MCF 10A (cell line): ENCODE data around the gene UBXN2A. TPM values are rescaled to one million over a fixed set of nuclear protein-coding genes. Genes with fewer than 3 reads are reported as not detected.
"Not testable (repeated sequence)": the region's sequence is repeated elsewhere in the genome, so short reads cannot be mapped to it uniquely, and the experiment has no call there.

Experiments
- BruUV-seq: library from RNA; stranded (reverse); fragments of 400-500 nt; replicated peaks from 2 replicates; lab custom pipeline; 2021; lab: Mats Ljungman, UMichigan
- CTCF ChIA-PET: fragments of 300-600 bp; sonication (Branson Sonifier 250); formaldehyde crosslinking; extraction: SDS; loops from one replicate; lab custom pipeline; 2021; ENCODE audit warnings: antibody characterized with exemption, inconsistent platforms; lab: Yijun Ruan, JAX
- POLR2A ChIA-PET: fragments of 300-600, 350-650 bp; sonication (Branson Sonifier 250); formaldehyde crosslinking; extraction: SDS; loops from one replicate; lab custom pipeline; 2020; ENCODE audit warnings: antibody characterized with exemption, inconsistent platforms; lab: Yijun Ruan, JAX
- DNase-seq: peaks from one replicate; pipeline ENCODE4 v3.0.0-alpha.2; 2018; ENCODE audit not compliant: unreplicated experiment
- H3K27ac Mint-ChIP-seq: one replicate; pipeline ENCODE4 v1.8.0; 2022; ENCODE audit warnings: mild to moderate bottlenecking, low read depth, mixed read lengths; ENCODE audit not compliant: unreplicated experiment
- H3K27me3 Mint-ChIP-seq: one replicate; pipeline ENCODE4 v1.8.0; 2022; ENCODE audit warnings: mixed read lengths; ENCODE audit not compliant: insufficient read depth, unreplicated experiment
- H3K36me3 Mint-ChIP-seq: one replicate; pipeline ENCODE4 v1.8.0; 2022; ENCODE audit warnings: mild to moderate bottlenecking, moderate library complexity, mixed read lengths; ENCODE audit not compliant: insufficient read depth, unreplicated experiment
- H3K4me1 Mint-ChIP-seq: one replicate; pipeline ENCODE4 v1.8.0; 2022; ENCODE audit warnings: mixed read lengths; ENCODE audit not compliant: insufficient read depth, unreplicated experiment
- H3K4me3 Mint-ChIP-seq: one replicate; pipeline ENCODE4 v1.8.0; 2022; ENCODE audit warnings: mild to moderate bottlenecking, moderate library complexity, mixed read lengths; ENCODE audit not compliant: unreplicated experiment
- H3K9me3 Mint-ChIP-seq: one replicate; pipeline ENCODE4 v1.8.0; 2022; ENCODE audit warnings: mixed read lengths; ENCODE audit not compliant: unreplicated experiment
- intact Hi-C: fragments of 100-400 bp; cut with micrococcal nuclease; formaldehyde crosslinking; loops from 2 replicates; pipeline ENCODE4 v1.14.1; 2022
- total RNA-seq: library from RNA; stranded (reverse); gene quantifications from 2 replicates; pipeline ENCODE4 v1.2.3, GENCODE V29; 2022
- TF ChIP-seq, protein P1 (sequence below): fragments of 200-600 bp; IDR thresholded peaks from one replicate; pipeline ENCODE4 v1.8.0; 2022; ENCODE audit warnings: antibody characterized with exemption, mild to moderate bottlenecking; ENCODE audit not compliant: unreplicated experiment

UBXN2A gene
- total RNA-seq, 1 experiment from 2014 or later = 13.0 TPM

DNA sequence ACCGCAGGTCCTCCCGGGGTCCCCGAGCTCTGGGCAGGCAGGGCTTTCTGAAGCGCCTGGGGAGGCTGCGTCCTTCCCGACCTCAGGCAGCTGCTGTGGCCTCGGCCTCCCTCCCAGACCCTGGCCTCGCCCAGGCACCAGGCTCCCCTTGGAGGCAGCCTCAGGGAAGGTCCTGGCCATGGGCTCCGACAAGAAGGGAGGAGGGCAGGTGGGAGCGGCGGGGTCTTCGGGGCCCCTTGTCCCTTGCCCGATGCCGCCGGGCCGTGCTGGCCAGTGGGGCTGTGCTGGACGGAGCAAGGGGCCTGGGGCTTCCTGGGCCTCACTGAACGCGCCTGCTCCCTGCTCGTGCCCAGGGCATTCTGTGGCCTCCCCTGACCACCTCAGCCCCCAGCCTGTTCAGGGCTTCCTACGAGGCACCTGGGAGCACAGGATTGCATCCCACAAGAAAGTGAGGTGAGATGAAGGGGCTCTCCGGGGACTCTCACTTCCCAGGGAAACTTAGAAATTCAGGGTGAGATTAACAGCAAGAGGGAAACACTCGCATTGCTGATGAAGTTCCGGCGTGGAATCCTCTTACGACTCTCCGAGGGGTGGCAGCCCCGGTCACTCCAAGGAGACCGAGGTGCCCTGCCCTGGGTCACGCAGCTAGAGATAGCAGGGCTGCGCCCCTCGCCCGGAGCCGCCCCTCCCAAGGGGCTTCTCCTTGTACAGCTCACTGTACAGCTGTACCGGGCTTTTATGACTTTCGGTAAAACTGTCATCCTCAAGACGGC is 70.4 kb downstream of the UBXN2A start:
- Mint-ChIP-seq H3K27ac (no peak overlapping the region), H3K36me3 (no peaks in the 10 kb centered on the region), H3K4me3 (no peak overlapping the region), H3K4me1 (peaks cover under 1% of the 10 kb centered on the region), H3K9me3 (no peaks in the 10 kb centered on the region), H3K27me3 (no peaks in the 10 kb centered on the region)
- ChIA-PET CTCF (no interaction called here), POLR2A (no interaction called here)
- no peak for DNase-seq
- TF ChIP-seq, protein P1, sequence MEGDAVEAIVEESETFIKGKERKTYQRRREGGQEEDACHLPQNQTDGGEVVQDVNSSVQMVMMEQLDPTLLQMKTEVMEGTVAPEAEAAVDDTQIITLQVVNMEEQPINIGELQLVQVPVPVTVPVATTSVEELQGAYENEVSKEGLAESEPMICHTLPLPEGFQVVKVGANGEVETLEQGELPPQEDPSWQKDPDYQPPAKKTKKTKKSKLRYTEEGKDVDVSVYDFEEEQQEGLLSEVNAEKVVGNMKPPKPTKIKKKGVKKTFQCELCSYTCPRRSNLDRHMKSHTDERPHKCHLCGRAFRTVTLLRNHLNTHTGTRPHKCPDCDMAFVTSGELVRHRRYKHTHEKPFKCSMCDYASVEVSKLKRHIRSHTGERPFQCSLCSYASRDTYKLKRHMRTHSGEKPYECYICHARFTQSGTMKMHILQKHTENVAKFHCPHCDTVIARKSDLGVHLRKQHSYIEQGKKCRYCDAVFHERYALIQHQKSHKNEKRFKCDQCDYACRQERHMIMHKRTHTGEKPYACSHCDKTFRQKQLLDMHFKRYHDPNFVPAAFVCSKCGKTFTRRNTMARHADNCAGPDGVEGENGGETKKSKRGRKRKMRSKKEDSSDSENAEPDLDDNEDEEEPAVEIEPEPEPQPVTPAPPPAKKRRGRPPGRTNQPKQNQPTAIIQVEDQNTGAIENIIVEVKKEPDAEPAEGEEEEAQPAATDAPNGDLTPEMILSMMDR = no peak
- intact Hi-C loops = no loop called here
- BruUV-seq = no TSS peak

DNA sequence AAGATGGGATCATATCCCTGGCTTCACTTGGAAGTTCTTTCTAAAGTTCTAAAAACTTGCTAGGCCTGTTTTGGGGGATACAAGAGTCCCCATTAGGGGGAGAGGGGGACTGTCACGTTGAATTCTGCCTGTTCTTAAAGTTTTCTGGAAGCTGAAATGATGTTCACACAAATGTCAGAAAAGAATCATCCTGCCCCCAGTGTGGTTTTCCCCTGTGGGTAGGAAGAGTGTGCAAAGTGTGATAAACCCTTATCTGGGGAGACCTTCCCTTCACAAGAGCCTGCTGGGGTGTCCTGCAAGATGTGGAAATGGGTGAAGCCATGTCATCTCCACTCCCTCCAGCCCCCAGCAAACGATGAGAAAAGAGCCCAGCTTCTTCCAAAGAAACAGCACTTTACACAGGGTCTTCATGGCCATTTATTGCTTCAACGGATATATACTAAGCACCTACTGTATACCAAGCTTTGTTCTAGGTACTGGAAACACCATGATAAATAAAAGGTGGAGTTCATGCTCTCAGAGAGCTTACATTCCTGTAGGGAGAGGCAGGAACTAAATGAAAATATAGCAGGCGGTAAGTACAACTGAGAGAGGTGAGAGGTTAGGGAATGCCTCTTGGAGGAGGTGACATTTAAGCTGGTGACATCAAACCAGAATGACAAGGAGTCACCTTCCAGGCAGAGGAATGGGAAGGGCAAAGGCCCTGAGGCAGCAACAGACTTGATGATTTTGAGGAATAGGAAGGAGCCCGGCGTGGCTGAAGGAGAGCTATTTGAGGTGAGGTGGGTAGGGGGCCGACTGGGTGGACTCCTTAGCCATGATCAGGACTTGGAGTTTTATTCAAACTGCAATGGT is 71.2 kb downstream of the UBXN2A start:
- TF ChIP-seq, protein P1 = no peak
- POLR2A ChIA-PET = interaction anchor here (0.6 kb wide), 1 partner anchor 698 kb away, joined by 3 read pairs; no protein-coding TSS in a partner anchor
- Mint-ChIP-seq H3K27ac (no peak overlapping the region), H3K4me3 (no peak overlapping the region), H3K4me1 (peaks cover 8% of the 10 kb centered on the region), H3K27me3 (no peaks in the 10 kb centered on the region), H3K36me3 (no peaks in the 10 kb centered on the region), H3K9me3 (no peaks in the 10 kb centered on the region)
- intact Hi-C loops = no loop called here
- no TSS peak for BruUV-seq
- CTCF ChIA-PET = interaction anchor here (0.7 kb wide), 1 partner anchor 97 kb away, joined by 3 read pairs; no protein-coding TSS in a partner anchor
- no peak for DNase-seq

DNA sequence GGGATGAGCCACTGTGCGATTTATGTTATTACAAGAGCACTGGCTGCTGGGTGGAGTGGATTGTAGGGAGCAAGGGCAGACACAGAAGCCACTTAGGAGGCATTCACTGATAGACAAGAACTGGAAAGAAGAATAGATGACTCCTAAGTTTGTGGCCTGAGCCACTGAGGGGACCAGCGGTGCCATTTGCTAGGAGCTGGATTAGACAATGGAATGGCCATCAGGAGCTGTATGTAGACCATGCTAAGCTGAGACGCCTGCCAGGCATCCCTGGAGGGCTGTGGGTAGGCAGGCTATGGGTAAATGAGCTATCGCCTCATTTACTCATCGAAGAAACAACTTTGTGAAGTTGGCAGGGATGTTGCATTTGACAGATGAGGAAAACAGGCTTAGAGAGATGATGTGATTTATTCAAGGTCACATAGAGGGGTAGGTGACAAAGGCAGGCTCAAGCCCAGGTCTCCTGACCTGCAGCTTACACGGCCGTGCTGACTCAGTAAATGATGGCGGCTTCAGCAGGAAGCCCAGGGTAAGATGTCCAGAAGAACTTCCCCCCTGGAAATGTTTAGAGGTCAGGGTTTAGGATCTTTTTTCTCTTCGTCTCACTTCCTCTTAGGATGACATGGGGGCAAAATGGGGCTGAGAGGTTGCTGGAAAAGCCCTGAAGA is 72.4 kb downstream of the UBXN2A start:
- no peaks in the 10 kb centered on the region for H3K9me3 Mint-ChIP-seq
- H3K27ac Mint-ChIP-seq = no peak overlapping the region
- POLR2A ChIA-PET = no interaction called here
- intact Hi-C loops = no loop called here
- no peak overlapping the region for H3K4me3 Mint-ChIP-seq
- no peak for DNase-seq
- H3K4me1 Mint-ChIP-seq = peaks cover 9% of the 10 kb centered on the region
- CTCF ChIA-PET = interaction anchor here (0.6 to 1.4 kb wide), 3 partner anchors 13 to 64 kb away, joined by 3 read pairs; no protein-coding TSS in a partner anchor
- TF ChIP-seq, protein P1 = no peak
- no TSS peak for BruUV-seq
- no peaks in the 10 kb centered on the region for H3K27me3 Mint-ChIP-seq
- no peaks in the 10 kb centered on the region for H3K36me3 Mint-ChIP-seq

DNA sequence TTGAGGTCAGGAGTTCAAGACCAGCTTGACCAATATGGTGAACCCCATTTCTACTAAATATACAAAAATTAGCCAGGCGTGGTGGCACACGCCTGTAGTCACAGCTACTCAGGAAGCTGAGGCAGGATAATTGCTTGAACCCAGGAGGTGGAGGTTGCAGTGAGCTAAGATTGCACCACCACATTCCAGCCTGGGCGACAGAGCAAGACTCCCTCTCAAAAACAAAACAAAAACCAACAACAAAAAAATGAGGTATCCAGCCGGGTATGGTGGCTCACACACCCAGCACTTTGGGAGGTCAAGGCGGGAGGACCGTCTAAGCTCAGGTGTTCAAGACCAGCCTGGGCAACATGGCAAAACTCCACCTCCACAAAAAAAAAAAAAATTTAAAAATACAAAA is 74.6 kb downstream of the UBXN2A start:
- Mint-ChIP-seq H3K27ac (peak overlapping the region; percentile 75), H3K4me1 (peaks cover 14% of the 10 kb centered on the region)
- not testable (repeated sequence) for H3K27me3 Mint-ChIP-seq, BruUV-seq, H3K4me3 Mint-ChIP-seq, H3K36me3 Mint-ChIP-seq, H3K9me3 Mint-ChIP-seq, DNase-seq
- ChIA-PET POLR2A (interaction anchor here (0.6 to 1.6 kb wide), 10 partner anchors 13 to 362 kb away, joined by 3 to 9 read pairs (median 4); partner anchors contain the start of genes FKBP1B, SF3B6, TP53I3 and UBXN2A), CTCF (interaction anchor here (0.7 to 0.9 kb wide), 3 partner anchors 46 to 541 kb away, joined by 3 to 4 read pairs (median 3); no protein-coding TSS in a partner anchor)
- intact Hi-C loops = loop anchor here (1.0 to 2.0 kb wide), 2 partner anchors 32 to 88 kb away; partner anchors contain the start of genes ATAD2B and WDCP
